HepG2 (cell line): ENCODE results near the gene EBPL. TPM values are rescaled to one million over a fixed set of nuclear protein-coding genes. Genes with fewer than 3 reads are reported as not detected.

Experiments used
- ATAC-seq: fragments of 200-7000 bp; cut with Tn5 transposase; 3 replicates; pipeline ENCODE4 v1.9.1; 2020; ENCODE audit warnings: mild to moderate bottlenecking, moderate library complexity
- BruUV-seq: library from RNA; stranded (reverse); fragments of 400-500 nt; replicated peaks from 2 replicates; lab custom pipeline; 2021; lab: Mats Ljungman, UMichigan
- CTCF ChIA-PET: fragments of 300-600 bp; formaldehyde crosslinking; extraction: SDS; loops from one replicate; lab custom pipeline; 2021; ENCODE audit warnings: low total read pairs, inconsistent platforms, low intra/inter-chr PET ratio; lab: Yijun Ruan, JAX
- POLR2A ChIA-PET: fragments of 350-600 bp; sonication (Branson Sonifier 250); formaldehyde crosslinking; loops from one replicate; lab custom pipeline; 2020; ENCODE audit warnings: antibody characterized with exemption, inconsistent platforms; lab: Yijun Ruan, JAX
- DNase-seq: peaks from one replicate; pipeline ENCODE4 v3.0.0-alpha.2; 2015; ENCODE audit warnings: low spot score
- FAIRE-seq: peaks from 3 replicates; lab custom pipeline; 2011; peaks lifted over from hg19 to GRCh38; lab: Jason Lieb, UNC
- H2AFZ ChIP-seq: one replicate; pipeline ENCODE4 v1.6.1; 2011; ENCODE audit warnings: low read length, inconsistent platforms
- H3K27ac ChIP-seq: fragments of 300-600 bp; 3 replicates; pipeline ENCODE4 v1.8.0; 2011; ENCODE audit warnings: mixed run types, mild to moderate bottlenecking, mixed read lengths, low read length, inconsistent platforms; ENCODE audit not compliant: insufficient read depth; ENCODE audit errors: extremely low read length
- H3K27me3 ChIP-seq, 2 experiments: fragments of 200-600 bp in 1 of 2; 2 replicates in 1 of 2; 3 replicates in 1 of 2; pipeline versions ENCODE4 v1.6.0 to v1.8.0; 2011; ENCODE audit warnings: low read length in 2 of 2, mild to moderate bottlenecking in 2 of 2, moderate library complexity in 2 of 2, inconsistent platforms in 1 of 2; ENCODE audit not compliant: insufficient read depth in 2 of 2, control insufficient read depth in 1 of 2
- H3K36me3 ChIP-seq, 2 experiments: fragments of 200-600 bp in 1 of 2; replicated peaks in 1 of 2; 2 replicates in 1 of 2; 3 replicates in 1 of 2; pipeline versions ENCODE4 v1.5.1 to v1.8.0; 2011; ENCODE audit warnings: low read length in 2 of 2, inconsistent platforms in 1 of 2; ENCODE audit not compliant: insufficient read depth in 2 of 2, control insufficient read depth in 1 of 2
- H3K4me1 ChIP-seq: 2 replicates; pipeline ENCODE4 v1.5.1; 2012; ENCODE audit warnings: low read length, inconsistent platforms; ENCODE audit not compliant: insufficient read depth
- H3K4me2 ChIP-seq: 2 replicates; pipeline ENCODE4 v1.6.0; 2011; ENCODE audit warnings: low read depth, low read length, inconsistent platforms
- H3K4me3 ChIP-seq, 3 experiments: fragments of 200-600 bp in 1 of 3; sonication (generic), shearing (Covaris generic) in 1 of 3; replicated peaks in 1 of 3; 2 replicates each; pipeline ENCODE4 v1.5.1; 2011 to 2016; ENCODE audit warnings: low read length in 3 of 3, inconsistent platforms in 2 of 3, low read depth in 2 of 3, mild to moderate bottlenecking in 2 of 3, control low read depth in 1 of 3, mixed read lengths in 1 of 3; ENCODE audit not compliant: insufficient read depth in 1 of 3
- H3K79me2 ChIP-seq: one replicate; pipeline ENCODE4 v1.6.1; 2011; ENCODE audit warnings: low read length, inconsistent platforms; ENCODE audit not compliant: insufficient read depth
- H3K9ac ChIP-seq: 2 replicates; pipeline ENCODE4 v1.6.0; 2011; ENCODE audit warnings: mild to moderate bottlenecking, low read depth, low read length, inconsistent platforms; ENCODE audit not compliant: insufficient read depth
- H3K9me3 ChIP-seq: 2 replicates; pipeline ENCODE4 v1.5.1; 2012; ENCODE audit warnings: mild to moderate bottlenecking, low read length
- H4K20me1 ChIP-seq: 2 replicates; pipeline ENCODE4 v1.6.0; 2011; ENCODE audit warnings: inconsistent platforms, mild to moderate bottlenecking, low read length, moderate library complexity; ENCODE audit not compliant: insufficient read depth
- BCL6 ChIP-seq: IDR thresholded peaks from 2 replicates; pipeline ENCODE4 v1.6.1; 2016; ENCODE audit warnings: missing genetic modification reagents, missing compliant biosample characterization
- BCLAF1 ChIP-seq: fragments of 450-650 bp; IDR thresholded peaks from 2 replicates; pipeline ENCODE4 v1.6.1; 2017; ENCODE audit warnings: mild to moderate bottlenecking
- EHMT2 ChIP-seq: fragments of 200-600 bp; sonication (generic); IDR thresholded peaks from 2 replicates; pipeline ENCODE4 v1.7.0; 2017; ENCODE audit warnings: antibody characterized with exemption, low read depth, low read length, borderline replicate concordance
- ELK4 ChIP-seq: sonication (generic); formaldehyde crosslinking; IDR thresholded peaks from 2 replicates; pipeline ENCODE4 v1.9.0; 2021; ENCODE audit warnings: missing genetic modification reagents, borderline replicate concordance
- HHEX ChIP-seq: IDR thresholded peaks from 2 replicates; pipeline ENCODE4 v1.6.1; 2016; ENCODE audit warnings: control low read depth
- NONO ChIP-seq, 2 experiments: fragments of 450-650 bp in 1 of 2; sonication (generic) in 1 of 2; formaldehyde crosslinking in 1 of 2; IDR thresholded peaks in 1 of 2; conservative IDR thresholded peaks in 1 of 2; 2 replicates each; pipeline versions ENCODE4 v1.6.1 to v1.8.0; 2017 to 2022; ENCODE audit warnings: mild to moderate bottlenecking in 1 of 2, missing genetic modification reagents in 1 of 2, moderate library complexity in 1 of 2
- PRPF4 ChIP-seq: fragments of 200-400 bp; formaldehyde crosslinking; IDR thresholded peaks from 2 replicates; pipeline ENCODE4 v1.6.1; 2016; ENCODE audit warnings: low read length, low read depth; ENCODE audit not compliant: poor library complexity, severe bottlenecking
- RXRB ChIP-seq: IDR thresholded peaks from 2 replicates; pipeline ENCODE4 v1.6.1; 2016; ENCODE audit warnings: borderline replicate concordance, missing genetic modification reagents, missing compliant biosample characterization
- SP140L ChIP-seq: sonication (generic); formaldehyde crosslinking; IDR thresholded peaks from 2 replicates; pipeline ENCODE4 v1.4.0; 2020; ENCODE audit warnings: missing genetic modification reagents, borderline replicate concordance
- TCF7 ChIP-seq: sonication (generic); IDR thresholded peaks from 2 replicates; pipeline ENCODE4 v1.6.1; 2016; ENCODE audit warnings: antibody characterized with exemption, low read depth
- ZMYM3 ChIP-seq: sonication (generic); formaldehyde crosslinking; IDR thresholded peaks from 2 replicates; pipeline ENCODE4 v1.5.1; 2020; ENCODE audit warnings: mild to moderate bottlenecking, missing genetic modification reagents
- ZNF317 ChIP-seq: sonication (generic); formaldehyde crosslinking; IDR thresholded peaks from 2 replicates; pipeline ENCODE4 v1.5.0; 2020; ENCODE audit warnings: mild to moderate bottlenecking, missing genetic modification reagents
- ZNF607 ChIP-seq: sonication (generic); formaldehyde crosslinking; IDR thresholded peaks from 2 replicates; pipeline ENCODE4 v1.5.1; 2020; ENCODE audit warnings: missing genetic modification reagents, mild to moderate bottlenecking, borderline replicate concordance
- ZSCAN22 ChIP-seq: sonication (generic); formaldehyde crosslinking; IDR thresholded peaks from 2 replicates; pipeline ENCODE4 v1.4.0; 2020; ENCODE audit warnings: mild to moderate bottlenecking, missing genetic modification reagents
- WGBS: methylation state at CpG from one replicate; pipeline ENCODE4 v1.1.6; 2017; ENCODE audit warnings: low lambda C conversion rate; 5-methylcytosine and 5-hydroxymethylcytosine counted together
- in situ Hi-C: cut with HindIII; loops from 2 replicates; pipeline ENCODE4 v1.10.0; 2017; ENCODE audit warnings: low pct_unique_long_range_greater_than_20kb; ENCODE audit not compliant: extremely low pct_ligation_motif_present
- intact Hi-C: fragments of 100-400 bp; cut with micrococcal nuclease; formaldehyde crosslinking; loops from one replicate; pipeline ENCODE4 v1.10.0; 2022; ENCODE audit not compliant: unreplicated experiment
- polyA plus RNA-seq, 8 experiments: library from polyadenylated mRNA; depleted of rRNA in 3 of 8; stranded (reverse) in 7 of 8; unstranded in 1 of 8; fragments of >200 nt; fragmentation: Illumina TruSeq in 4 of 8; extraction: Trizol in 4 of 8; gene quantifications; 2 replicates each; pipeline versions ENCODE4 v1.2.1 to v1.2.3, GENCODE V29; 2011 to 2016; ENCODE audit warnings: low read depth in 4 of 8, missing spikeins in 1 of 8, mixed read lengths in 1 of 8; ENCODE audit not compliant: insufficient read depth in 1 of 8
- total RNA-seq, 5 experiments: library from RNA; depleted of rRNA; stranded (reverse); fragments of >200 nt; fragmentation: Illumina TruSeq; extraction: Trizol; gene quantifications; 2 replicates each; pipeline ENCODE4 v1.2.3, GENCODE V29; 2016; ENCODE audit warnings: low read depth in 1 of 5
- TF ChIP-seq, protein P1 (sequence below): sonication (generic); formaldehyde crosslinking; conservative IDR thresholded peaks from 2 replicates; pipeline ENCODE4 v1.4.0; 2020; ENCODE audit warnings: missing genetic modification reagents
- TF ChIP-seq, protein P2 (sequence below): sonication (generic); formaldehyde crosslinking; IDR thresholded peaks from 2 replicates; pipeline ENCODE4 v1.4.0; 2020; ENCODE audit warnings: missing genetic modification reagents, borderline replicate concordance

The EBPL gene
- total and polyA plus RNA-seq, 2 of the 13 experiments (the other 11 are each of a cell fraction or from before 2014, with no cell fraction given): 96.5 to 152 TPM

GRCh38 chr13:49739498-49740187 lies 48.4 kb upstream of the EBPL start:
- CTCF ChIA-PET: no interaction called here
- DNase-seq (peak; percentile 51), ATAC-seq (peak; percentile 83), FAIRE-seq (peak; percentile 12)
- Histone ChIP-seq H3K79me2 (no peaks in the 10 kb centered on the region), H3K9me3 (no peaks in the 10 kb centered on the region), H3K4me2 (0 out of 2 replicates have a peak overlapping the region, but pooled peaks have one; percentile 10), H3K36me3 (peaks cover 0 to 4% of the 10 kb centered on the region in 2 experiments; a peak in 1 of 5 replicates), H2AFZ (no peak overlapping the region), H4K20me1 (no peaks in the 10 kb centered on the region; the same call in 1 of the 2 replicates), H3K9ac (no peak overlapping the region), H3K4me1 (peaks cover 33% of the 10 kb centered on the region), H3K27me3 (no peaks in the 10 kb centered on the region), H3K27ac (no peak overlapping the region), H3K4me3 (no peak overlapping the region)
- POLR2A ChIA-PET: interaction anchor here (0.8 to 1.7 kb wide), 6 partner anchors 29 to 81 kb away, joined by 3 to 11 read pairs (median 4); partner anchors contain the start of genes EBPL and KPNA3
- no TSS peak for BruUV-seq
- WGBS: 38% methylated on average over 5 of the region's 5 CpGs
- intact Hi-C loops: loop anchor here (2.0 kb wide), 2 partner anchors 47 to 109 kb away; no protein-coding TSS in a partner anchor
- in situ Hi-C loops: no loop called here
- TF ChIP-seq SP140L (CRISPR knock-in tag): no peak
- TF ChIP-seq, protein P1, sequence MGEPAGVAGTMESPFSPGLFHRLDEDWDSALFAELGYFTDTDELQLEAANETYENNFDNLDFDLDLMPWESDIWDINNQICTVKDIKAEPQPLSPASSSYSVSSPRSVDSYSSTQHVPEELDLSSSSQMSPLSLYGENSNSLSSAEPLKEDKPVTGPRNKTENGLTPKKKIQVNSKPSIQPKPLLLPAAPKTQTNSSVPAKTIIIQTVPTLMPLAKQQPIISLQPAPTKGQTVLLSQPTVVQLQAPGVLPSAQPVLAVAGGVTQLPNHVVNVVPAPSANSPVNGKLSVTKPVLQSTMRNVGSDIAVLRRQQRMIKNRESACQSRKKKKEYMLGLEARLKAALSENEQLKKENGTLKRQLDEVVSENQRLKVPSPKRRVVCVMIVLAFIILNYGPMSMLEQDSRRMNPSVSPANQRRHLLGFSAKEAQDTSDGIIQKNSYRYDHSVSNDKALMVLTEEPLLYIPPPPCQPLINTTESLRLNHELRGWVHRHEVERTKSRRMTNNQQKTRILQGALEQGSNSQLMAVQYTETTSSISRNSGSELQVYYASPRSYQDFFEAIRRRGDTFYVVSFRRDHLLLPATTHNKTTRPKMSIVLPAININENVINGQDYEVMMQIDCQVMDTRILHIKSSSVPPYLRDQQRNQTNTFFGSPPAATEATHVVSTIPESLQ (CRISPR knock-in tag): peak; percentile 54; the same call in 1 of the 2 replicates
- TF ChIP-seq NONO (IDR thresholded peaks at IDR 0.05): no peak
- TF ChIP-seq NONO (CRISPR knock-in tag; conservative IDR thresholded peaks at IDR 0.05): no peak
- no peak for TF ChIP-seq ZSCAN22 (CRISPR knock-in tag)
- no peak for TF ChIP-seq PRPF4
- TF ChIP-seq ZNF607 (CRISPR knock-in tag): no peak
- no peak for TF ChIP-seq BCLAF1
- peak; percentile 55; the same call in 1 of the 2 replicates for TF ChIP-seq HHEX (CRISPR knock-in tag)
- TF ChIP-seq ZMYM3 (CRISPR knock-in tag): no peak
- peak; percentile 91 for TF ChIP-seq TCF7
- TF ChIP-seq BCL6 (CRISPR knock-in tag): peak; percentile 80
- TF ChIP-seq ZNF317 (CRISPR knock-in tag): peak; percentile 41; the same call in 1 of the 2 replicates
- no peak for TF ChIP-seq ELK4 (CRISPR knock-in tag)
- no peak for TF ChIP-seq EHMT2
- peak; percentile 25; the same call in 1 of the 2 replicates for TF ChIP-seq RXRB
- TF ChIP-seq, protein P2, sequence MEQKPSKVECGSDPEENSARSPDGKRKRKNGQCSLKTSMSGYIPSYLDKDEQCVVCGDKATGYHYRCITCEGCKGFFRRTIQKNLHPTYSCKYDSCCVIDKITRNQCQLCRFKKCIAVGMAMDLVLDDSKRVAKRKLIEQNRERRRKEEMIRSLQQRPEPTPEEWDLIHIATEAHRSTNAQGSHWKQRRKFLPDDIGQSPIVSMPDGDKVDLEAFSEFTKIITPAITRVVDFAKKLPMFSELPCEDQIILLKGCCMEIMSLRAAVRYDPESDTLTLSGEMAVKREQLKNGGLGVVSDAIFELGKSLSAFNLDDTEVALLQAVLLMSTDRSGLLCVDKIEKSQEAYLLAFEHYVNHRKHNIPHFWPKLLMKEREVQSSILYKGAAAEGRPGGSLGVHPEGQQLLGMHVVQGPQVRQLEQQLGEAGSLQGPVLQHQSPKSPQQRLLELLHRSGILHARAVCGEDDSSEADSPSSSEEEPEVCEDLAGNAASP: peak; percentile 48; the same call in 1 of the 2 replicates
